HPDE6-E6E7 (cell line): Measurements from ENCODE around the gene GALR2.

Experiments
- DNase-seq: peaks from one replicate; pipeline ENCODE4 v3.0.0; 2011; ENCODE audit warnings: missing footprints; ENCODE audit errors: extremely low spot score

GALR2 gene

GRCh38 chr17:76094046-76094445 is 19.5 kb downstream of the GALR2 start:
- no peak for DNase-seq

GRCh38 chr17:76095943-76096342 is 21.4 kb downstream of the GALR2 start:
- no peak for DNase-seq

- no peak for DNase-seq
Observed at GRCh38 chr17:76097716-76098295, 23.2 kb downstream of the GALR2 start.

GRCh38 chr17:76102944-76103273 is 28.3 kb downstream of the GALR2 start:
- DNase-seq = no peak

DNA sequence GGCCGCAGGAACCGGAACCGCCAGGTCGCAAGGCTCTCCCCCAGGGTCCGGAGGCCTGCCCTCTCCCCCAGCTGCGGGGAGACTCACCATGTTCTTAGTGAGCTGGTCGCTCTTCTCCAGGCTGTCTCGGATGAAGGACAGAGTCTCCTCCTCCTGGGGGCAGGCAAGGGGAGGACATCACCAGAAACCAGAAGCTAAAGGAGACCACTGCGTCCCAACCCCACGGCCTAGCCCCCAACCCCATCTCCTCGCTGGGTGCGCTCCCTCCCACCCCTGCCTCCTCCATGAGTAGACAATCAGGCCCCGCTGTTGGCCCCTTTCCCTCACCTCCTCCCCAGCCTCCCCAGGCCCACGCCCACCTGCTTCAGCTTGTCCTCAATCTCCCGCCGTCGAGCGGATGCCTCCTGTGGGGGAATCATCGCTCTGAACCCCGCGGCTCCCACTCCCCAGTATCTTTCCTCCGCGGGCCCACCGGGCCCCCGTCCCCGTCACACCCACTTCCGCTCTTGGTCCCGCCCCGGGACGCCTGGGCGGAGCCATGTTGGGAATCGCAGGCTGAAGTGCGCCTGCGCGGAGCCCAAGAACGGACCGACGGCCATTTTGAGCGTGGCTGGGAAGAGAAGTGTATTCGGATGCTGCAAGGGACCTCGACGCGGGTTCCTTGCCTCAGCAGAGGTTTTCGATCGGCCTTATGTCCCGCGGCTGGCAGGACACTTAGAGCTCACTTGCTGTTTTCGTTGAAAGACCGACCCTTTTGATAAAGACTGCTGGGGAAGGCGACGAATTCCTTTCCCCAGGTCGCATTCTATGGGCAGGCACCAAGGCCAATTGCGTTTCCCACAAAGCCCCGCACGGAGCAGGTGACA is 28.9 kb downstream of the GALR2 start, which contains the start of gene EXOC7:
EXOC7 (minus strand) TSS at position 514 of the 866 bp plus-strand sequence; CDS start at position 419, 95 bp downstream.
- DNase-seq = peak; percentile 97

DNA sequence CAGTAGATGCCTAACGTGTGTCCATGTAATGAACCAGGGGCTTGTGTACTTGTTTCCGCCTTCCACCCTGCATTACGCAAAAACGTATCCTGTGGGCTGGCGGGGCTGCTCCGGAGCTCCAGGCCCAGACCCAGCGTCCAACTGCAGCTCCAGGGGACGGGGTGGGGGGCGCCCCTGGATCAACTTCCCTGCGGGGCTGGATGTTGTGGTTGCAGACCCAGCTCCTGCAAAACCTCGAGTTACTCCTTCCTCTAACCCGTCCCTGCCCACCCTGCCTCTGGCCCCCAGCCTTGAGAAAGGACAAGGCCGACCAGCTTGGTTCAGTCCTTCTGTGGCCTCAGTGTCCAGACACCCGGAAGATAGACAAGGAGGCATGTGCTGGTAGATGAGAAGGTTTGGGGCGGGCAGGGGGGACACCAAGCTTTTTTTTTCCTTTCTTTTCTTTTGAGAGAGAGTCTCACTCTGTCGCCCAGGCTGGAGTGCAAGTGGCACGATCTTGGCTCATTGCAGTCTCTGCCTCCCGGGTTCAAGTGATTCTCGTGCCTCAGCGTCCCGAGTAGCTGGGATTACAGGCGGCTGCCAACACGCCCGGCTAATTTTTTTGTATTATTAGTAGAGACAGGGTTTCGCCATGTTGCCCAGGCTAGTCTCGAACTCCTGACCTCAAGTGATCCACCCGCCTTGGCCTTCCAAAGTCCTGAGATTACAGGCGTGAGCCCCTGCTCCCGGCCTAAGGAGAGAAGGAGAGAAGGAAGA is 29.7 kb downstream of the GALR2 start:
- no peak for DNase-seq

DNA sequence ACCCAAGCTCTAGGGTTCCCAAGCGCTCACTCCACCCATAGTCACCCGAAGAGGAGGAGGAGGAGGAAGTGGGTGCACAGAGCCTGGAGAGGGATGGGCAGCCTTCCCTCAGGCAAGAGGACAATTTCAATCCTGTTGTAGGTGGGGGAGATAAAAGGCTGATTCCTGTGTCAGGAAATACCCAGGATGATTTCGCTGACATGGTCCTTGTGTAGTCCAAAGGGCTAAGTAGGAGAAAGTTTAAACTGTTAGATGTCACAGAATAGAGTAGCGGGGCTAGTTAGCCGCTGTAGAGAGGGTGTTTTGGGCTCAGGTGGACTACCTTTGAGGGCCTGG is 30.3 kb downstream of the GALR2 start:
- DNase-seq = no peak

- DNase-seq = no peak
Observed at GRCh38 chr17:76106703-76107102, 32.1 kb downstream of the GALR2 start.

- DNase-seq = no peak
Observed at GRCh38 chr17:76107509-76107908, 32.9 kb downstream of the GALR2 start.

DNA sequence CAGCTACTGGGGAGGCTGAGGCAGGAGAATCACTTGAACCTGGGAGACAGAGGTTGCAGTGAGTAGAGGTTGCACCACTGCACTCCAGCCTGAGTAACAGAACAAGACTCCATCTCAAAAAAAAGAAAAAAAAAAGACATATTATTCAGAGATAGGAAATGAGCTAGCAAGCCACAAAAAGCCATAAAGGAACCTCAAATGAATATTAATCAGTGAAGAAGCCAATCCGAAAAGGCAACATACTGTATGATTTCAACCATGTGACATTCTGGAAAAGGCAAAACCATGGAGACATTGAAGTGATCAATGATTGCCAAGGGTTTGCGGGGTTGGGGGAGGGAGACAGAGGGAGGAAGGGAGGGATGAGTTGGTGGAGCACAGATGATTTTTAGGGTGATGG is 37.4 kb downstream of the GALR2 start:
- no peak for DNase-seq

GRCh38 chr17:76115138-76115754 is 40.7 kb downstream of the GALR2 start:
- DNase-seq = no peak

DNA sequence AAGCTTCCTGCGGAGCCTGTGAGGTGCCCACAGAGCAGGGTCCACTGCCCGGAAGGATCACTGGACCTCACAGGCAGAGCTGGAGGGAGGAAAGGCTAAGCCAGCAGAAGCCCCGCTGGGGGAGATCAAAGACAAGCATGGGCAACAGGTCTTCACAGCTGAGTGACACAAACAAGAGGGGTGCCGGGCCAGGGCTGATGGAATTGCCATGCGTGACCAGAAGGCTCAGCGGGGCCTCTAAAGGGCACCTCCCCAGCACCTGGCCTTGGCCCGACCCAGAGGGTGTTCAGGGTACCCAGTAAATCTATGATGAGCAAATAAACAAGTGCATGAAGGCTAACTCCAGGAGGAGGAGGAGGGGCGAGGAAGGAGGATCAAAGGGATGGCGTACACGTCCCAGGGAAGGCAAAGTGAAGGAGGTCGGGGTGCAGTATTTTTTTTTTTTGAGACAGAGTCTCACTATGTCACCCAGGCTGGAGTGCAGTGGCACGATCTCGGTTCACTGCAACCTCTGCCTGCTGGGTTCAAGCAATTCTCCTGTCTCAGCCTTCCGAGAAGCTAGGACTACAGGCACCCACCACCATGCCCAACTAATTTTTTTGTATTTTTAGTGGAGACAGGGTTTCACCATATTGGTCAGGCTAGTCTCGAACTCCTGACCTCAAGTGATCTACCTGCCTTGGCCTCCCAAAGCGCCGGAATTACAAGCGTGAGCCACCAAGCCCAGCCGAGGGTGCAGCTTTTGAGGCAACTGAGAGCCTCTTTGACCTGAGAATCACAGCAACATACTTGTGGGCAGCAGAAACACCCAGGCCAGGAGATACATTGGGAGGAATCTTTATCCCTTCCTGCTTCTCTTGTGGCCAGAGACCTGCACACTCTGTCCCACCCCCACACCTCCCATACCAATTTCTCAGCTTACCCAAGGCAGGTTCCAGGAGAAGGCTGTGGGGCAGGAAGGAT is 45.1 kb downstream of the GALR2 start:
- DNase-seq = no peak

DNA sequence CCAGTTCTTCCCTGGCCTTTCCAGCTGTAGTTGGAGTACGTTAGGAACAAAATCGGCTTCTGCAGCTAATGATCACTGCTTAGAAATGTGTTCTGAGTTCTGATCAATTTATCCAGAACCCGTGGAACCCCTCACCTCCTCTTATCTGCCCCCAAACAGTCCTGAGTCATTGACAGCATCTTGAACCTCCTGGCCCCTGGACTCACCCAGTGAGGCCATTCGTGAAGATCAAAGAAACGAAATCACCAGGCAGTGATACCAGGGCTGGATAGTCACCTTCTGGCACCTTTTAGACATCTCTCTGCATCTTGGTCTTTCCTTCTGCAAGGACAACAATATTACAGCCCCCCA is 46.1 kb downstream of the GALR2 start:
- no peak for DNase-seq

GRCh38 chr17:76121932-76122430 is 47.4 kb downstream of the GALR2 start:
- DNase-seq = no peak

GRCh38 chr17:76122431-76123190 is 48.0 kb downstream of the GALR2 start:
- DNase-seq = no peak

DNA sequence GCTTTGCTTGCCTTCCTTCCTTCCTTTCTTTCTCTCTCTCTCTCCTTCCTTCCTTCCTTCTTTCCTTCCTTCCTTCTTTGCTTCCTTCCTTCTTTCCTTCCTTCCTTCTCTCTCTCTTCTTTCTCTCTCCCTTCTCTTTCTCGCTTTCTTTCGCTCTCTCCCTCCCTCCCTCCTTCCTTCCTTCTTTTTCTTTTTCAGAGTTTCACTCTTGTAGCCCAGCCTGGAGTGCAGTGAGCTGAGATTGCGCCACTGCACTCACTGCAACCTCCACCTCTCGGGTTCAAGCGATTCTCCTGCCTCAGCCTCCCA is 48.6 kb downstream of the GALR2 start:
- DNase-seq = no peak

- no peak for DNase-seq
Observed at GRCh38 chr17:76123749-76124581, 49.4 kb downstream of the GALR2 start.

- no peak for DNase-seq
Observed at GRCh38 chr17:76124582-76125390, 50.2 kb downstream of the GALR2 start.

- no peak for DNase-seq
Observed at GRCh38 chr17:76125391-76125675, 50.8 kb downstream of the GALR2 start.
